HTERT RPE-1 (cell line): ENCODE measurements around the gene PCDH17.

Source experiments
- in situ Hi-C: fragments of 300-500 bp; cut with MboI; formaldehyde crosslinking; loops from 4 replicates; pipeline ENCODE4 v1.14.3; 2020; ENCODE audit warnings: low sequenced_read_pairs

PCDH17 gene

DNA sequence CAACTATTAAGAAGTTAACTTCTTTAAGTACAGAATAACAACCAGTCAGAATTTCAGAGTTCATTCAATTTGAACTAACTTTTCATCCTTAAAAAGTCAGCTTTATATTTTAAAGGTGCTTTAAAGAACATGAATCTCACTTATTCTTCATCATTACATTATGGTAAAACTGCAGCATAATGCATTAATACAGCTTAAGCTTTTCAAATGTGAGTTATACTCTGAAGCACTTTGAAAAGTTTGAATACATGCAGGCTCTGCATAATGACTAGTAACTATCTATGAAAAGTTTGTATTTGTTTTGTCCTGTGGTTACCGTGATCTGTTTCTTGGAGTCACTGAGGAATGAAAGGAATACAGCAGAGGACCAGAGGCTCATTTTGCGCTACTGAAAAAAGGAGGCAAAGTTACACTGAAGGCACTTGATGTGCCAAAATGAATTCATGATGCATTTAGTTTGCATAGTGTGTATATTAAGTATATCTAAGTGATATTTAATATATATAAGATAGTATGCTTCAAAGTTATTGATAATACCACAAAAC is 4.1 kb downstream of the PCDH17 start:
- in situ Hi-C loops = no loop called here

GRCh38 chr13:57636816-57637215 is 5.3 kb downstream of the PCDH17 start:
- in situ Hi-C loops = no loop called here

GRCh38 chr13:57637515-57637914 is 6.0 kb downstream of the PCDH17 start:
- in situ Hi-C loops = no loop called here

GRCh38 chr13:57638186-57638890 is 6.8 kb downstream of the PCDH17 start:
- in situ Hi-C loops = no loop called here

DNA sequence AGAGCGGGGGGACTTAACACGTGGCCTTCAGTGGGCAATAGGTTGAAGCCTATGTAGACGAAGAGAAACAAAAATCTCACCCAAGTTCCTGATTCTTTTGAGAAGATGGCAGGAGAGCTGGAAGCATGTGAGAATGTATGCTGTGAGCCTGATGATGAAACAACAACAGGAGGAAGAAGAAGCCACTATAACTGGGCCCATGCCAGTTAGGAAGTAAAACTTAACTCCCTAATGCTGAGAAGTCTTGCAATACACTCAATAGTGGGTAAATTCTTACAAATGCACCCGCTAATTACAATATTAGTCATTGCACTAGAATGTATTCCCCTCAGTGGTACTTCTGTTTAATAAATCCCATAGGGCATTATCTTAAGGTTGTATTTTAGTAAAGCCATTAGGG is 9.1 kb downstream of the PCDH17 start:
- in situ Hi-C loops = no loop called here

DNA sequence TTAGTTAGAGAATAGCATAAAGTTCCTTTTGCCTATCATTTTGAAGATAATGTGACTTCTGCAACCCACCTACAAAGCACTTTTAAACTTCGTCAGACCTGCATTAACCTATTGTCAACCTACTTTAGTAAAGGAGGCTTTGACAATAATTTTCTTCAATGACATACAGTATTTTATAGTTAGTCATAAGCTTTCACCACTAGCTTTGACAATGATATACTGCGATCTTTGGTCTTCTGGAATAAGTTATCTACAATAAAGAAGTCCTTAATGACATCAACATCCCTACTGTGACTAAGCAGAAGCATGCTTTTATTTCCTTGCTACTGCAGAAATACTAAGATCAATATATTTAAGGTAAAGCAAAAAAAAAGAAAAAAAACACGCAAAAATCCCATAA is 9.5 kb downstream of the PCDH17 start:
- in situ Hi-C loops = no loop called here

DNA sequence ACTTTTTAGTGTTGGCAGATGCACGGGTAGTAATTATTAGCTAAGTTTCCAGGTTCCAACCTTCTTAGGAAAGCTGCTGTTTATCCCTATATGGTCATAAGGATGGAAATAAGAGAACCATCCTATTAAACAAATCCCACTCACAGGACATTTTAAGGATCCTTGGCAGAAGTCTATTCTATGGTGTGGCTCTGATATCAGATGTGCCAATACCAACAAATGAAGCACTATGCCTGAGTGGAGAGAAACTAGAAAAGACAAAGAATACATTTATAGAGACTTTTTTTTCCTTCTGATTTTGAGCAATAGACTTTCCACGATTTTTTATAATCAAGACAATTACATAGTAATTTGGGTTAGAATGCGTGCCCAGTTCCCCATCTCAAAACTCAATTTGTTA is 12.6 kb downstream of the PCDH17 start:
- in situ Hi-C loops = no loop called here

GRCh38 chr13:57653229-57653989 is 21.9 kb downstream of the PCDH17 start:
- in situ Hi-C loops = no loop called here

DNA sequence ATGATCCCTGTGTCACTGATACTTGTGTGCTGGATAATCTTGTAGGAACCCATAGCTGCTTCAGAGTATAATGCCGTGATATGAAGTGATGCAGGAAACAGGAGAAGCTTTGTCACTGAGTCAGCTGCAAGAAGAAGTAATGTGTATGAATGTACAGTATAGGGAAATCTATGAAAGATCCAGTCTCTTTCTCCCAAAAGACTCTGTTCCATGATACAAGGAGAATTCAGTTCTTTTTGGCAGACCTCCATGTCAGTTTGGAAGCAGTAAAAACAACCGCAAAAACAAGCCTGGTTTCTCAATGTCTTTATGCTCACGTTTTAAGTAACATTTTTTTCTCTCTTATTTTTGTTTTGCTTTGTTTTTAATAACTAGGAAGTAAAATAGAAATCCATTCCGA is 33.9 kb downstream of the PCDH17 start:
- in situ Hi-C loops = no loop called here

- in situ Hi-C loops = no loop called here
These were observed 34.8 kb downstream of the PCDH17 start for GRCh38 chr13:57666131-57666953.

DNA sequence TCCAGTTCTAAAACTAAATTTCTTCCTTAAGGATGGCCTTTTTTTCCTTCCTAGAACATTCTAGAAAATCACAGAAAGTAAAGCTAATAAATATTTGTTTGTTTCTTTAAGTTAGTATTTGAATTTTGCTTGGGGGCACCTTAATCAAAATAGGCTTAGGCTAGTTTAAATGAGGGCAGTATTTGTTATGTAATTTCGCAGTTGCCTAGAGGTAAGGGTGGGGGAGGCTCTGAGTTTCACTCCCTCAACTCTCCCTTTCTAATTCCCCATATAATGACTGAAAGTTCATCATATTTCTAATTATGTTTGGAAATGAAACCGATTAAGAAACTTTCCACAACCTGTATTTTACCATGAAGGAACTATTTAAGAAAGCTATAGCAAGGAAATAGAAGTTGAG is 40.6 kb downstream of the PCDH17 start:
- in situ Hi-C loops = no loop called here

DNA sequence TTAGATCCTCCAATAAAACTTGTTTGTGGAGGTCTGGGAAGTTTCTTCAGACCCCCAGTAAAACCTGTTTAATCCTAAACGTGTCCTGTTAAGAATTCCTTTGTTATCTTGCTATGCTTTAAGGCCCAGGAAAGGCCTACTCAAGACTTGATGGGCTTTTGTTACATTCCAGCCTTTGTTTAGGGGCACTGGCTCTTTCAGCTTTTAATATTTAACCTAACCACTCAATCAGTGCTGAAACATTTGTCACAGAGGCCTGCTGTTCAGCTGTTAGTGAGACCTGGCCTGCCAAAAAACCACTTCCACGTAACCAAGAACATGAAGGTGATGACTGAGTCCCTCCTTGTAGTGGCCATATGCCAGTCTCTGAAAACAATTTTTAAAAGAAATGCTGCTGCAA is 41.7 kb downstream of the PCDH17 start:
- in situ Hi-C loops = no loop called here

- in situ Hi-C loops = no loop called here
These were observed 44.0 kb downstream of the PCDH17 start for GRCh38 chr13:57675526-57675925.

DNA sequence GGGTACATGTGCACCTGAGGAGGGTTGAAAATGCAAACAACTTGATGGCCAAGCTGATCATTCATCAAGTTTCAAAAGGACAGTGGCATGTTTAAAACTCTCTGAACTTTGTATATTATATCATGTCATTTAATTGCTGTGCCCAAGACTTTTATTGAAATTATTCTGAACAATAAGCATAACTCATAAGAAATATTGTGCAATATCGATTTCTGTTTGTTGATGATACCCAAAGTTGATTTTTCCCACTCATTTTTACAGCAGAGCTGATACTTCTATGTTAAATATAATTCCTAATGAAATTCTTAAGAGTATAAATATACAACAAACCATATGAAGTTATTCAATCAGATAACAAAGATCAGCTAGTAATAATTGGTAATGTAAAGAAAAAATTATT is 49.1 kb downstream of the PCDH17 start:
- in situ Hi-C loops = no loop called here

- in situ Hi-C loops = no loop called here
These were observed 50.7 kb downstream of the PCDH17 start for GRCh38 chr13:57682128-57682716.

DNA sequence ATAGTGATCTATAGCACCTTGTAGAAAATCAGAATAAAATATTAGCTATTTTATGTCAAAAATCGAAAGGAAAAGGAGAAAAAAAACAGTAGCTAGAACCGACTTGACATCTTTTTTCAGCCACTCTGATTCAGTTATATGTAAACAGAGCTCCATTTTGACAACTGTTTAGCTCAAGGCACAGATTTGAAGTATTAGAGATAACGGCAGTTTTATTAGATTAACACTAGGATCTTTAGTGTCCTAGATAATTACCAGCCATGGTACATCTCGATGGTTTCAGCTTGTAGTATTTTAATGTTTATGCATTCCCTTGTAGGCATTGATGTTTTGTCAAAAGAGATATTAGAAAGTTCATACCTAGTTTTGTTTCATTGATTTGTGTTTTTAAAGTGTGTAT is 67.3 kb downstream of the PCDH17 start:
- in situ Hi-C loops = no loop called here

DNA sequence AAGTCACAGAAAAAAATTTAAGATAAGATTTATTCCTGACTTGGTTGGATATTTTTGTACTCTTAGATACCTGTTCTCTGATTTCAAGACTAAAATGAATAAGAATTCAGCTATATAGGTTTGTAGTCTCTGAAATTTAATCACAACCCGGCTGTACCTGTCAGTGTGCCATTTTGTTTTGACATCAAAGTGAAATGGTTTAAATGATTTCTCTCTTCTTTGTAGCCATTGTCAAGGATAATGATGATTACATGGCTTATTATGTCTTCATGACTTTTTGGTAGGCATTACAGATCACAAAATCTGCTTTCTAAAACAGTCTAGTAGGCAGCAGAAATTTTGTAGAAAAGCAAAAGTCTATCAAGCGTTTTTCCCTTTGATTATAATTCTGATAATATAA is 72.5 kb downstream of the PCDH17 start:
- in situ Hi-C loops = no loop called here

GRCh38 chr13:57716295-57716694 is 84.8 kb downstream of the PCDH17 start:
- in situ Hi-C loops = no loop called here

DNA sequence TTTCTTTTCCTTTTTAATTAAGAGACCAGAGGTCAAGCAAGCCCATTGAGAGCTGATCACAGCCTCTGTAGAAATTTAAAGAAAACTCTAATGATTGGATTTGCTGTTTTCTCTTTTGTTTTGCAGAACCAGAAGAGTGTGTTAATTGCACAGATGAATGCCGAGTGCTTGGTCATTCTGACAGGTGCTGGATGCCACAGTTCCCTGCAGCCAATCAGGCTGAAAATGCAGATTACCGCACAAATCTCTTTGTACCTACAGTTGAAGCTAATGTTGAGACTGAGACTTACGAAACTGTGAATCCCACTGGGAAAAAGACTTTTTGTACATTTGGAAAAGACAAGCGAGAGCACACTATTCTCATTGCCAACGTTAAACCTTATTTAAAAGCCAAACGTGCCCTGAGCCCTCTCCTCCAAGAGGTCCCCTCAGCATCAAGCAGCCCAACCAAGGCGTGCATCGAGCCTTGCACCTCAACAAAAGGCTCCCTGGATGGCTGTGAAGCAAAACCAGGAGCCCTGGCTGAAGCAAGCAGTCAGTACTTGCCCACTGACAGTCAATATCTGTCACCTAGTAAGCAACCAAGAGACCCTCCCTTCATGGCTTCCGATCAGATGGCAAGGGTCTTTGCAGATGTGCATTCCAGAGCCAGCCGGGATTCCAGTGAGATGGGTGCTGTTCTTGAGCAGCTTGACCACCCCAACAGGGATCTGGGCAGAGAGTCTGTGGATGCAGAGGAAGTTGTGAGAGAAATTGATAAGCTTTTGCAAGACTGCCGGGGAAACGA is 93.1 kb downstream of the PCDH17 start:
- in situ Hi-C loops = no loop called here

DNA sequence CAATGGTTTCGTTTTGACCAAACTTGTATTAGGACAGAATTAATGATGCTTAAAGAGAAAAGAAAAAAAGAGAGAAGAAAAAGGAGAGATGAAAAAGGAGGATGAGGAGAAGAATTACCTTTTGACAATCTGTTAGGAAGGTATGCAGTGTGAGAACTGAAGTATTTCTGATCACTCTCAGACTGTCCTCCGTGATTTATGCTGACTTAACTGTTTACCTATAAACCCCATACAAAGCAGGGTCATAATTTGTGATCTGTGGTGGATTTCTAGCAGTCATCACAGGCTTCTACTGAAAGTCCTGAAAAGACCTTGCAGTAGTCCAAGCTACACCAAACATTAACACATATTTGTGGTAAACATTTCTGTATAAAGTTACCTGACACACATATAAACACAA is 93.9 kb downstream of the PCDH17 start:
- in situ Hi-C loops = no loop called here
